GM23338 (cell line): ENCODE results near the gene NMNAT1. TPM values are rescaled to one million over a fixed set of nuclear protein-coding genes. Genes with fewer than 3 reads are reported as not detected.

Experiments used
- ATAC-seq: fragments of 200-7000 bp; cut with Tn5 transposase; 3 replicates; pipeline ENCODE4 v1.9.1; 2020
- DNase-seq: peaks from one replicate; pipeline ENCODE4 v3.0.0-alpha.2; 2015; ENCODE audit warnings: low spot score
- H2AFZ ChIP-seq: fragments of 200-600 bp; sonication (generic); 2 replicates; pipeline ENCODE4 v1.8.0; 2016; ENCODE audit warnings: antibody characterized with exemption, mild to moderate bottlenecking, moderate library complexity
- H3F3A ChIP-seq: fragments of 200-600 bp; sonication (generic); replicated peaks from 2 replicates; pipeline ENCODE4 v1.8.0; 2017; ENCODE audit warnings: antibody characterized with exemption, mixed run types, low read depth
- H3K27ac ChIP-seq: fragments of 200-600 bp; sonication (generic); 2 replicates; pipeline ENCODE4 v1.6.1; 2016; ENCODE audit warnings: low read depth
- H3K27me3 ChIP-seq: fragments of 200-600 bp; sonication (generic); 2 replicates; pipeline ENCODE4 v1.8.0; 2016; ENCODE audit warnings: mild to moderate bottlenecking, mixed run types, moderate library complexity; ENCODE audit not compliant: insufficient read depth
- H3K36me3 ChIP-seq: fragments of 200-600 bp; sonication (generic); 2 replicates; pipeline ENCODE4 v1.8.0; 2016; ENCODE audit warnings: mild to moderate bottlenecking; ENCODE audit not compliant: insufficient read depth
- H3K4me1 ChIP-seq: fragments of 200-600 bp; sonication (generic); 2 replicates; pipeline ENCODE4 v1.8.0; 2016; ENCODE audit warnings: mild to moderate bottlenecking, moderate library complexity; ENCODE audit not compliant: insufficient read depth
- H3K4me2 ChIP-seq: fragments of 200-600 bp; sonication (generic); 2 replicates; pipeline ENCODE4 v1.7.1; 2017; ENCODE audit warnings: mixed run types
- H3K4me3 ChIP-seq: fragments of 200-600 bp; sonication (generic); 2 replicates; pipeline ENCODE4 v1.6.1; 2016; ENCODE audit warnings: mixed run types
- H3K79me2 ChIP-seq: fragments of 200-600 bp; sonication (generic); replicated peaks from 2 replicates; pipeline ENCODE4 v1.8.0; 2017; ENCODE audit warnings: mild to moderate bottlenecking; ENCODE audit not compliant: insufficient read depth
- H3K9me2 ChIP-seq: fragments of 200-600 bp; sonication (generic); 2 replicates; pipeline ENCODE4 v1.8.0; 2017; ENCODE audit not compliant: insufficient read depth
- H4K20me1 ChIP-seq: fragments of 200-600 bp; sonication (generic); replicated peaks from 2 replicates; pipeline ENCODE4 v1.8.0; 2017; ENCODE audit warnings: mild to moderate bottlenecking; ENCODE audit not compliant: insufficient read depth
- H3K27ac Mint-ChIP-seq: 2 replicates; pipeline ENCODE4 v1.8.0; 2020; ENCODE audit warnings: inconsistent platforms, mild to moderate bottlenecking, moderate library complexity, mixed read lengths
- H3K27me3 Mint-ChIP-seq: 3 replicates; pipeline ENCODE4 v1.8.0; 2022; ENCODE audit warnings: low read depth, mild to moderate bottlenecking, moderate library complexity, mixed read lengths, inconsistent platforms; ENCODE audit not compliant: insufficient read depth, poor library complexity
- H3K36me3 Mint-ChIP-seq: 3 replicates; pipeline ENCODE4 v1.8.0; 2021; ENCODE audit warnings: low read depth, mild to moderate bottlenecking, inconsistent platforms, moderate library complexity, mixed read lengths
- H3K4me1 Mint-ChIP-seq: 3 replicates; pipeline ENCODE4 v1.8.0; 2020; ENCODE audit warnings: mild to moderate bottlenecking, inconsistent platforms, mixed read lengths
- H3K4me3 Mint-ChIP-seq: 3 replicates; pipeline ENCODE4 v1.8.0; 2021; ENCODE audit warnings: moderate library complexity, mild to moderate bottlenecking, inconsistent platforms, mixed read lengths
- H3K9me3 Mint-ChIP-seq: 3 replicates; pipeline ENCODE4 v1.8.0; 2020; ENCODE audit warnings: moderate library complexity, mild to moderate bottlenecking, inconsistent platforms, mixed read lengths
- CTCF ChIP-seq, 2 experiments: fragments of 200-600 bp in 1 of 2; sonication (generic) in 1 of 2; conservative IDR thresholded peaks; 2 replicates each; pipeline versions ENCODE4 v1.5.1 to v1.6.1; 2016 to 2017; ENCODE audit warnings: antibody characterized with exemption in 2 of 2, low read depth in 2 of 2, mild to moderate bottlenecking in 2 of 2, moderate library complexity in 1 of 2
- EZH2 ChIP-seq: fragments of 200-600 bp; sonication (generic); IDR thresholded peaks from one replicate; pipeline ENCODE4 v1.8.0; 2017; ENCODE audit warnings: antibody characterized with exemption, mild to moderate bottlenecking, low read depth; ENCODE audit not compliant: unreplicated experiment
- EZH2phosphoT487 ChIP-seq: fragments of 200-600 bp; sonication (generic); IDR thresholded peaks from one replicate; pipeline ENCODE4 v1.8.1; 2018; ENCODE audit warnings: antibody characterized with exemption; ENCODE audit not compliant: unreplicated experiment
- JUNB ChIP-seq: IDR thresholded peaks from one replicate; pipeline ENCODE4 v1.6.1; 2016; ENCODE audit warnings: antibody characterized with exemption; ENCODE audit not compliant: unreplicated experiment
- NANOG ChIP-seq: IDR thresholded peaks from 2 replicates; pipeline ENCODE4 v1.6.1; 2016; ENCODE audit warnings: antibody characterized with exemption, borderline replicate concordance
- POLR2AphosphoS5 ChIP-seq: IDR thresholded peaks from 2 replicates; pipeline ENCODE4 v1.6.1; 2016; ENCODE audit warnings: antibody characterized with exemption, low read depth
- STAT1 ChIP-seq: IDR thresholded peaks from one replicate; pipeline ENCODE4 v1.6.1; 2016; ENCODE audit warnings: antibody characterized with exemption; ENCODE audit not compliant: unreplicated experiment
- ZNF331 ChIP-seq: fragments of 250-450 bp; sonication (Bioruptor Pico); IDR thresholded peaks from 2 replicates; pipeline ENCODE4 v1.5.0; 2020; ENCODE audit warnings: low read depth, mild to moderate bottlenecking, moderate library complexity
- ZNF462 ChIP-seq: fragments of 250-450 bp; sonication (Bioruptor Pico); IDR thresholded peaks from 2 replicates; pipeline ENCODE4 v1.5.0; 2020; ENCODE audit warnings: mild to moderate bottlenecking, moderate library complexity
- polyA plus RNA-seq: library from polyadenylated mRNA; unstranded; fragments of >200 nt; fragmentation: Nextera tagmentation; extraction: Ambion mirVana; gene quantifications from 2 replicates; pipeline ENCODE4 v1.2.1, GENCODE V29; 2016
- total RNA-seq: library from RNA; depleted of rRNA; stranded (reverse); fragments of >200 nt; shearing (Covaris generic); gene quantifications from 2 replicates; pipeline ENCODE4 v1.2.3, GENCODE V29; 2014
- TF ChIP-seq, protein P1 (sequence below): IDR thresholded peaks from 2 replicates; pipeline ENCODE4 v1.6.1; 2016; ENCODE audit warnings: antibody characterized with exemption

NMNAT1 gene
- total and polyA plus RNA-seq, 2 experiments from 2014 or later = 2.5 to 3.9 TPM

GRCh38 chr1:9992910-9993309 lies 49.6 kb downstream of the NMNAT1 start:
- Histone ChIP-seq H3K27ac (no peak overlapping the region), H3K4me3 (no peak overlapping the region), H3K4me1 (no peaks in the 10 kb centered on the region), H3K27me3 (peaks cover 30% of the 10 kb centered on the region), H3K9me2 (no peaks in the 10 kb centered on the region), H3K4me2 (no peak overlapping the region), H4K20me1 (no peaks in the 10 kb centered on the region), H2AFZ (no peak overlapping the region), H3K36me3 (no peaks in the 10 kb centered on the region), H3K79me2 (no peaks in the 10 kb centered on the region), H3F3A (0 out of 2 replicates have a peak, but pooled peaks cover 6% of the 10 kb centered on the region)
- ATAC-seq = no peak
- Mint-ChIP-seq H3K27me3 (peaks cover 22% of the 10 kb centered on the region), H3K36me3 (no peaks in the 10 kb centered on the region; the same call in 2 of the 3 replicates), H3K4me1 (peaks cover 5% of the 10 kb centered on the region; the same call in 2 of the 3 replicates), H3K4me3 (no peak overlapping the region), H3K9me3 (no peaks in the 10 kb centered on the region), H3K27ac (no peak overlapping the region)
- DNase-seq = no peak
- TF ChIP-seq ZNF331 (no peak), CTCF (conservative IDR thresholded peaks at IDR 0.05; ENCODE audit: low read depth in 2 of 2) (no peak), EZH2phosphoT487 (no peak), POLR2AphosphoS5 (no peak), NANOG (no peak), JUNB (no peak), EZH2 (no peak)
- TF ChIP-seq, protein P1, sequence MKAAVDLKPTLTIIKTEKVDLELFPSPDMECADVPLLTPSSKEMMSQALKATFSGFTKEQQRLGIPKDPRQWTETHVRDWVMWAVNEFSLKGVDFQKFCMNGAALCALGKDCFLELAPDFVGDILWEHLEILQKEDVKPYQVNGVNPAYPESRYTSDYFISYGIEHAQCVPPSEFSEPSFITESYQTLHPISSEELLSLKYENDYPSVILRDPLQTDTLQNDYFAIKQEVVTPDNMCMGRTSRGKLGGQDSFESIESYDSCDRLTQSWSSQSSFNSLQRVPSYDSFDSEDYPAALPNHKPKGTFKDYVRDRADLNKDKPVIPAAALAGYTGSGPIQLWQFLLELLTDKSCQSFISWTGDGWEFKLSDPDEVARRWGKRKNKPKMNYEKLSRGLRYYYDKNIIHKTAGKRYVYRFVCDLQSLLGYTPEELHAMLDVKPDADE = no peak

GRCh38 chr1:9993561-9994075 lies 50.3 kb downstream of the NMNAT1 start:
- DNase-seq (no peak), ATAC-seq (no peak)
- H3K9me2 ChIP-seq = no peaks in the 10 kb centered on the region
- H3K4me3 ChIP-seq = no peak overlapping the region
- H4K20me1 ChIP-seq = no peaks in the 10 kb centered on the region
- H3K27me3 ChIP-seq = peaks cover 37% of the 10 kb centered on the region
- no peak overlapping the region for H3K4me2 ChIP-seq
- H3K36me3 ChIP-seq = no peaks in the 10 kb centered on the region
- peaks cover 5% of the 10 kb centered on the region; the same call in 2 of the 3 replicates for H3K4me1 Mint-ChIP-seq
- H3K4me1 ChIP-seq = no peaks in the 10 kb centered on the region
- H3K36me3 Mint-ChIP-seq = no peaks in the 10 kb centered on the region; the same call in 2 of the 3 replicates
- H3K27me3 Mint-ChIP-seq = peaks cover 29% of the 10 kb centered on the region
- H2AFZ ChIP-seq = no peak overlapping the region
- no peak overlapping the region for H3K4me3 Mint-ChIP-seq
- peaks cover 7% of the 10 kb centered on the region; the same call in 1 of the 2 replicates for H3F3A ChIP-seq
- no peak overlapping the region for H3K27ac ChIP-seq
- no peaks in the 10 kb centered on the region for H3K79me2 ChIP-seq
- H3K27ac Mint-ChIP-seq = no peak overlapping the region
- H3K9me3 Mint-ChIP-seq = no peaks in the 10 kb centered on the region
- TF ChIP-seq ZNF462 (no peak), STAT1 (no peak)
- TF ChIP-seq, protein P1 = no peak
